K562 (cell line): Measurements from ENCODE around the gene SMAD3. TPM values are rescaled to one million over a fixed set of nuclear protein-coding genes. Genes with fewer than 3 reads are reported as not detected.
A peak's percentile ranks its signal among the peaks of the same experiment; 100 is the strongest.

Experiments
- BMI1 ChIP-seq: fragments of 150-350 bp; IDR thresholded peaks from 2 replicates; pipeline ENCODE4 v1.6.1; 2014; ENCODE audit warnings: low read length
- HLTF ChIP-seq: fragments of 450-650 bp; IDR thresholded peaks from 2 replicates; pipeline ENCODE4 v1.6.1; 2016
- HNRNPH1 ChIP-seq: fragments of 200-400 bp; formaldehyde crosslinking; optimal IDR thresholded peaks from 2 replicates; pipeline ENCODE3; 2017; ENCODE audit warnings: low read depth, mild to moderate bottlenecking, low read length, moderate library complexity
- KAT8 ChIP-seq: fragments of 450-650 bp; IDR thresholded peaks from 2 replicates; pipeline ENCODE4 v1.6.1; 2016; ENCODE audit warnings: low read depth, mild to moderate bottlenecking
- MAFK ChIP-seq: IDR thresholded peaks from 2 replicates; pipeline ENCODE4 v1.6.1; 2011; ENCODE audit warnings: low read length, improper control_type of control experiment
- MEIS2 ChIP-seq: fragments of 450-650 bp; IDR thresholded peaks from 2 replicates; pipeline ENCODE4 v1.6.1; 2014; ENCODE audit warnings: mild to moderate bottlenecking; ENCODE audit not compliant: partially characterized antibody
- NONO ChIP-seq, 2 experiments: fragments of 200-400 bp in 1 of 2; fragments of 450-650 bp in 1 of 2; formaldehyde crosslinking in 1 of 2; IDR thresholded peaks; 2 replicates each; pipeline ENCODE4 v1.6.1; 2017; ENCODE audit warnings: low read depth in 2 of 2, mild to moderate bottlenecking in 2 of 2, moderate library complexity in 2 of 2, low read length in 1 of 2
- RAD21 ChIP-seq, 2 experiments: fragments of 250-450 bp in 1 of 2; fragments of 450-650 bp in 1 of 2; sonication (Bioruptor Pico) in 1 of 2; formaldehyde crosslinking in 1 of 2; IDR thresholded peaks in 1 of 2; conservative IDR thresholded peaks in 1 of 2; 2 replicates each; pipeline versions ENCODE4 v1.4.0 to v1.8.0; 2020 to 2022; ENCODE audit warnings: mild to moderate bottlenecking in 2 of 2, moderate library complexity in 1 of 2
- SMARCA5 ChIP-seq: fragments of 450-650 bp; IDR thresholded peaks from 2 replicates; pipeline ENCODE4 v1.6.1; 2016
- TAL1 ChIP-seq: fragments of 450-650 bp; IDR thresholded peaks from 2 replicates; pipeline ENCODE4 v1.6.1; 2016; ENCODE audit warnings: mild to moderate bottlenecking
- TFAM ChIP-seq: fragments of 250-450 bp; sonication (Bioruptor Pico); conservative IDR thresholded peaks from 2 replicates; pipeline ENCODE4 v1.5.0; 2021; ENCODE audit warnings: mild to moderate bottlenecking, moderate library complexity
- THRAP3 ChIP-seq: fragments of 450-650 bp; IDR thresholded peaks from 2 replicates; pipeline ENCODE4 v1.6.1; 2016; ENCODE audit warnings: mild to moderate bottlenecking, inconsistent platforms, borderline replicate concordance
- ZNF644 ChIP-seq: fragments of 200-800 bp; sonication (Bioruptor generic); IDR thresholded peaks from 2 replicates; pipeline ENCODE4 v1.6.1; 2016; ENCODE audit warnings: low read depth, missing genetic modification characterization, missing compliant biosample characterization
- polyA plus RNA-seq, 8 experiments: library from polyadenylated mRNA; depleted of rRNA in 4 of 8; stranded (reverse) in 5 of 8; unstranded in 3 of 8; fragments of >200 nt; fragmentation: Nextera tagmentation in 2 of 8; fragmentation: Illumina TruSeq in 1 of 8; extraction: Ambion mirVana in 2 of 8; extraction: Trizol in 1 of 8; gene quantifications; 2 replicates each; pipeline versions ENCODE4 v1.2.1 to v1.2.3, GENCODE V29; 2011 to 2014; ENCODE audit warnings: inconsistent platforms in 1 of 8, missing spikeins in 1 of 8
- total RNA-seq, 7 experiments: library from RNA; depleted of rRNA in 6 of 7; stranded (reverse); fragments of >200 nt in 6 of 7; fragmentation: Illumina TruSeq in 2 of 7; extraction: Trizol in 2 of 7; gene quantifications; 2 replicates each; pipeline versions ENCODE4 v1.2.1 to v1.2.3, GENCODE V29; 2011 to 2021; ENCODE audit warnings: low replicate concordance in 1 of 7
- TF ChIP-seq, protein P1 (sequence below): sonication (generic); formaldehyde crosslinking; IDR thresholded peaks from 2 replicates; pipeline ENCODE4 v1.8.0; 2022; ENCODE audit warnings: mild to moderate bottlenecking, missing genetic modification reagents
- TF ChIP-seq, protein P2 (sequence below): sonication (generic); formaldehyde crosslinking; IDR thresholded peaks from 2 replicates; pipeline ENCODE4 v1.4.0; 2020; ENCODE audit warnings: mild to moderate bottlenecking, missing genetic modification reagents
- TF ChIP-seq, protein P3 (sequence below), 3 experiments: IDR thresholded peaks in 2 of 3; conservative IDR thresholded peaks in 1 of 3; 2 replicates each; pipeline ENCODE4 v1.5.1; 2011 to 2012; ENCODE audit warnings: low read length in 3 of 3, mild to moderate bottlenecking in 3 of 3, control low read depth in 2 of 3, improper control_type of control experiment in 1 of 3, inconsistent platforms in 1 of 3, low read depth in 1 of 3, mixed read lengths in 1 of 3, moderate library complexity in 1 of 3; ENCODE audit not compliant: insufficient read depth in 2 of 3
- TF ChIP-seq, protein P4 (sequence below): fragments of 450-650 bp; IDR thresholded peaks from 2 replicates; pipeline ENCODE4 v1.7.0; 2016; ENCODE audit warnings: borderline replicate concordance
- TF ChIP-seq, protein P5 (sequence below), 2 experiments: IDR thresholded peaks; 2 replicates each; pipeline ENCODE4 v1.6.1; 2012; ENCODE audit warnings: improper control_type of control experiment in 2 of 2, low read depth in 2 of 2, low read length in 2 of 2, borderline replicate concordance in 1 of 2

Gene SMAD3
- total and polyA plus RNA-seq, 9 of the 15 experiments (the other 6 are each of a cell fraction or from before 2014, with no cell fraction given): 4.3 to 39.2 (median 11.1) TPM

DNA sequence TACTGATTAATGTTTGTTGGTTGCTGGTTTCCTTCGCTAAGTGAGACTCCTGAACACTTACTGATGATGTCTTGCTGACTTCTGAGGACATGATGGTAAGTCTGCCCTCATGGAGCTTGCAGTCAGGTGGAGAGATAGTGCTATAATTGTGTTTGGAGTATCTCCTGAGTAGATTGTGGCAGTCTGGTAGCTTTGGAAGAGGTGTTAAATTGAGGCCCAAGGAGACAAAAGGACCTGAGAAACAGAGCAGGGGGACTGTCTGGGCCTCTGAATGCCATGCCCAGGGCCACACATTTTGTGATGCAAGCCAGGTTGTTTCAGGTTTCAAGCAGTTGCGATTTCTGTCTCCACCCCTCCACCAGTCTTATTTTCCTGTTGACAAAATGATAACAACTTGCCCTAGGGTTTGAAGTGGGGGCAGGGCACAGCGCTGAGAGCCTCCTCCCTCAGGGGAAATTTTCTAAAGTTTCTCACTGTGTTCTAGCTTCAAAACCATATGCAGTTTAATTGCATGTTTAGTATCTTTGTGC is 16.7 kb downstream of the SMAD3 start (continued):
- TF ChIP-seq, protein P1, sequence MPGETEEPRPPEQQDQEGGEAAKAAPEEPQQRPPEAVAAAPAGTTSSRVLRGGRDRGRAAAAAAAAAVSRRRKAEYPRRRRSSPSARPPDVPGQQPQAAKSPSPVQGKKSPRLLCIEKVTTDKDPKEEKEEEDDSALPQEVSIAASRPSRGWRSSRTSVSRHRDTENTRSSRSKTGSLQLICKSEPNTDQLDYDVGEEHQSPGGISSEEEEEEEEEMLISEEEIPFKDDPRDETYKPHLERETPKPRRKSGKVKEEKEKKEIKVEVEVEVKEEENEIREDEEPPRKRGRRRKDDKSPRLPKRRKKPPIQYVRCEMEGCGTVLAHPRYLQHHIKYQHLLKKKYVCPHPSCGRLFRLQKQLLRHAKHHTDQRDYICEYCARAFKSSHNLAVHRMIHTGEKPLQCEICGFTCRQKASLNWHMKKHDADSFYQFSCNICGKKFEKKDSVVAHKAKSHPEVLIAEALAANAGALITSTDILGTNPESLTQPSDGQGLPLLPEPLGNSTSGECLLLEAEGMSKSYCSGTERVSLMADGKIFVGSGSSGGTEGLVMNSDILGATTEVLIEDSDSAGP (CRISPR knock-in tag): no peak
- no peak for TF ChIP-seq THRAP3
- TF ChIP-seq, protein P2, sequence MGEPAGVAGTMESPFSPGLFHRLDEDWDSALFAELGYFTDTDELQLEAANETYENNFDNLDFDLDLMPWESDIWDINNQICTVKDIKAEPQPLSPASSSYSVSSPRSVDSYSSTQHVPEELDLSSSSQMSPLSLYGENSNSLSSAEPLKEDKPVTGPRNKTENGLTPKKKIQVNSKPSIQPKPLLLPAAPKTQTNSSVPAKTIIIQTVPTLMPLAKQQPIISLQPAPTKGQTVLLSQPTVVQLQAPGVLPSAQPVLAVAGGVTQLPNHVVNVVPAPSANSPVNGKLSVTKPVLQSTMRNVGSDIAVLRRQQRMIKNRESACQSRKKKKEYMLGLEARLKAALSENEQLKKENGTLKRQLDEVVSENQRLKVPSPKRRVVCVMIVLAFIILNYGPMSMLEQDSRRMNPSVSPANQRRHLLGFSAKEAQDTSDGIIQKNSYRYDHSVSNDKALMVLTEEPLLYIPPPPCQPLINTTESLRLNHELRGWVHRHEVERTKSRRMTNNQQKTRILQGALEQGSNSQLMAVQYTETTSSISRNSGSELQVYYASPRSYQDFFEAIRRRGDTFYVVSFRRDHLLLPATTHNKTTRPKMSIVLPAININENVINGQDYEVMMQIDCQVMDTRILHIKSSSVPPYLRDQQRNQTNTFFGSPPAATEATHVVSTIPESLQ (CRISPR knock-in tag): no peak
- no peak for TF ChIP-seq ZNF644 (tag)
- no peak for TF ChIP-seq SMARCA5
- no peak for TF ChIP-seq TFAM (CRISPR knock-in tag)
- TF ChIP-seq RAD21 (CRISPR knock-in tag; conservative IDR thresholded peaks at IDR 0.05 in 1 of 2, IDR thresholded peaks at IDR 0.05 in 1 of 2): no peak
- no peak for TF ChIP-seq NONO (IDR thresholded peaks at IDR 0.05; ENCODE audit: low read depth in 2 of 2, low read length in 1 of 2)
- TF ChIP-seq, protein P3, sequence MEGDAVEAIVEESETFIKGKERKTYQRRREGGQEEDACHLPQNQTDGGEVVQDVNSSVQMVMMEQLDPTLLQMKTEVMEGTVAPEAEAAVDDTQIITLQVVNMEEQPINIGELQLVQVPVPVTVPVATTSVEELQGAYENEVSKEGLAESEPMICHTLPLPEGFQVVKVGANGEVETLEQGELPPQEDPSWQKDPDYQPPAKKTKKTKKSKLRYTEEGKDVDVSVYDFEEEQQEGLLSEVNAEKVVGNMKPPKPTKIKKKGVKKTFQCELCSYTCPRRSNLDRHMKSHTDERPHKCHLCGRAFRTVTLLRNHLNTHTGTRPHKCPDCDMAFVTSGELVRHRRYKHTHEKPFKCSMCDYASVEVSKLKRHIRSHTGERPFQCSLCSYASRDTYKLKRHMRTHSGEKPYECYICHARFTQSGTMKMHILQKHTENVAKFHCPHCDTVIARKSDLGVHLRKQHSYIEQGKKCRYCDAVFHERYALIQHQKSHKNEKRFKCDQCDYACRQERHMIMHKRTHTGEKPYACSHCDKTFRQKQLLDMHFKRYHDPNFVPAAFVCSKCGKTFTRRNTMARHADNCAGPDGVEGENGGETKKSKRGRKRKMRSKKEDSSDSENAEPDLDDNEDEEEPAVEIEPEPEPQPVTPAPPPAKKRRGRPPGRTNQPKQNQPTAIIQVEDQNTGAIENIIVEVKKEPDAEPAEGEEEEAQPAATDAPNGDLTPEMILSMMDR (IDR thresholded peaks at IDR 0.05 in 2 of 3, conservative IDR thresholded peaks at IDR 0.05 in 1 of 3; ENCODE audit: insufficient read depth in 2 of 3, low read depth in 1 of 3, low read length in 3 of 3): no peak
- no peak for TF ChIP-seq HNRNPH1
- TF ChIP-seq MEIS2: no peak
- TF ChIP-seq KAT8: no peak
- TF ChIP-seq, protein P4, sequence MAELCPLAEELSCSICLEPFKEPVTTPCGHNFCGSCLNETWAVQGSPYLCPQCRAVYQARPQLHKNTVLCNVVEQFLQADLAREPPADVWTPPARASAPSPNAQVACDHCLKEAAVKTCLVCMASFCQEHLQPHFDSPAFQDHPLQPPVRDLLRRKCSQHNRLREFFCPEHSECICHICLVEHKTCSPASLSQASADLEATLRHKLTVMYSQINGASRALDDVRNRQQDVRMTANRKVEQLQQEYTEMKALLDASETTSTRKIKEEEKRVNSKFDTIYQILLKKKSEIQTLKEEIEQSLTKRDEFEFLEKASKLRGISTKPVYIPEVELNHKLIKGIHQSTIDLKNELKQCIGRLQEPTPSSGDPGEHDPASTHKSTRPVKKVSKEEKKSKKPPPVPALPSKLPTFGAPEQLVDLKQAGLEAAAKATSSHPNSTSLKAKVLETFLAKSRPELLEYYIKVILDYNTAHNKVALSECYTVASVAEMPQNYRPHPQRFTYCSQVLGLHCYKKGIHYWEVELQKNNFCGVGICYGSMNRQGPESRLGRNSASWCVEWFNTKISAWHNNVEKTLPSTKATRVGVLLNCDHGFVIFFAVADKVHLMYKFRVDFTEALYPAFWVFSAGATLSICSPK: no peak
- TF ChIP-seq BMI1: no peak
- no peak for TF ChIP-seq HLTF
- TF ChIP-seq, protein P5, sequence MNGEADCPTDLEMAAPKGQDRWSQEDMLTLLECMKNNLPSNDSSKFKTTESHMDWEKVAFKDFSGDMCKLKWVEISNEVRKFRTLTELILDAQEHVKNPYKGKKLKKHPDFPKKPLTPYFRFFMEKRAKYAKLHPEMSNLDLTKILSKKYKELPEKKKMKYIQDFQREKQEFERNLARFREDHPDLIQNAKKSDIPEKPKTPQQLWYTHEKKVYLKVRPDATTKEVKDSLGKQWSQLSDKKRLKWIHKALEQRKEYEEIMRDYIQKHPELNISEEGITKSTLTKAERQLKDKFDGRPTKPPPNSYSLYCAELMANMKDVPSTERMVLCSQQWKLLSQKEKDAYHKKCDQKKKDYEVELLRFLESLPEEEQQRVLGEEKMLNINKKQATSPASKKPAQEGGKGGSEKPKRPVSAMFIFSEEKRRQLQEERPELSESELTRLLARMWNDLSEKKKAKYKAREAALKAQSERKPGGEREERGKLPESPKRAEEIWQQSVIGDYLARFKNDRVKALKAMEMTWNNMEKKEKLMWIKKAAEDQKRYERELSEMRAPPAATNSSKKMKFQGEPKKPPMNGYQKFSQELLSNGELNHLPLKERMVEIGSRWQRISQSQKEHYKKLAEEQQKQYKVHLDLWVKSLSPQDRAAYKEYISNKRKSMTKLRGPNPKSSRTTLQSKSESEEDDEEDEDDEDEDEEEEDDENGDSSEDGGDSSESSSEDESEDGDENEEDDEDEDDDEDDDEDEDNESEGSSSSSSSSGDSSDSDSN (IDR thresholded peaks at IDR 0.05; ENCODE audit: borderline replicate concordance in 1 of 2, low read depth in 2 of 2, low read length in 2 of 2): no peak
- no peak for TF ChIP-seq MAFK
- 0 out of 2 replicates have a peak, but pooled peaks have one; percentile 11 for TF ChIP-seq TAL1
